Heart left ventricle (tissue), 13 donors: ENCODE measurements around the gene AGMO.

ENCODE experiments used
- POLR2A ChIP-seq, 2 donors: fragments of 450-650 bp; IDR thresholded peaks; one replicate each; pipeline ENCODE4 v1.6.1; 2017; ENCODE audit warnings: antibody characterized with exemption in 2 of 2, mild to moderate bottlenecking in 2 of 2, moderate library complexity in 2 of 2
- TF ChIP-seq, protein P1 (sequence below), 12 donors: fragments of 200-600 bp; sonication (generic) in 4 of 12; IDR thresholded peaks; one replicate each; pipeline versions ENCODE4 v1.5.0 to v1.8.0; 2018 to 2022; ENCODE audit warnings: antibody characterized with exemption in 12 of 12, mild to moderate bottlenecking in 5 of 12
- donor health status: ischemic (EF 13 %, LVEDD 7.1; RV severe dilation, severe dysfunction).
- donor health status: DM: no; HTN: yes; CAD: no.
- donor health status: DM: no; HTN: no; CAD: no.
- donor health status: ischemic (EF 25% LVEDD 6.9; RV normal size, moderate dysfunction).
- donor health status: ischemic (EF 25% LVEDD 5.7; RV mildly dilated, moderate dysfunction).
- donor health status: ischemic (EF 35%, LVEDD 5.7; RV mildly dilated, moderate dysfunction).
- donor health status: nonischemic (EF 11% LVEDD 7.7; RV severe dilation, severe dysfunction).
- donor health status: DM: yes; HTN: yes; CAD: no.
- donor health status: PGD.
- donor health status: ischemic (EF 29% LVEDD 5.4; RV normal size, mild dysfunction).
- donor health status: nonischemic (EF 23%, LVEDD 6.1; RV moderate dilation, normal function).

DNA sequence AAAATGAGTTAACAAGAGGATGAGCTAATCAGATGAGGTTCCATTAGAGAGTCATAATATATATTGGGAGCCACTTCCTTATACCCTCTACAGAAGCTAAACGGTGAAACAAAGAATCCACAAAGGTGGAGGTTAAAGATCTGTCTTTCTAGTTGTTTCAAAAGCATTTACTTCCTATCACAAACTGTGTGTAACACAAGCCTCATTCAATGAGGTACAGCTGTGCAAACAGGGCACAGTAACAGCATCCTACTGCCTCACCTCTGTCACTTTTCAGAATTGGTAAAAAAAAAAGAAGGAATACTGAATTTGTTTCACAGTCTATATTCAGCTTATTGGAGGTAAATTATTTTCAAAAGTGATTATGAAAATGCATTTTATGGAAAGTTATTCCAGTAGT lies 128.7 kb downstream of the AGMO start:
- TF ChIP-seq, protein P1, sequence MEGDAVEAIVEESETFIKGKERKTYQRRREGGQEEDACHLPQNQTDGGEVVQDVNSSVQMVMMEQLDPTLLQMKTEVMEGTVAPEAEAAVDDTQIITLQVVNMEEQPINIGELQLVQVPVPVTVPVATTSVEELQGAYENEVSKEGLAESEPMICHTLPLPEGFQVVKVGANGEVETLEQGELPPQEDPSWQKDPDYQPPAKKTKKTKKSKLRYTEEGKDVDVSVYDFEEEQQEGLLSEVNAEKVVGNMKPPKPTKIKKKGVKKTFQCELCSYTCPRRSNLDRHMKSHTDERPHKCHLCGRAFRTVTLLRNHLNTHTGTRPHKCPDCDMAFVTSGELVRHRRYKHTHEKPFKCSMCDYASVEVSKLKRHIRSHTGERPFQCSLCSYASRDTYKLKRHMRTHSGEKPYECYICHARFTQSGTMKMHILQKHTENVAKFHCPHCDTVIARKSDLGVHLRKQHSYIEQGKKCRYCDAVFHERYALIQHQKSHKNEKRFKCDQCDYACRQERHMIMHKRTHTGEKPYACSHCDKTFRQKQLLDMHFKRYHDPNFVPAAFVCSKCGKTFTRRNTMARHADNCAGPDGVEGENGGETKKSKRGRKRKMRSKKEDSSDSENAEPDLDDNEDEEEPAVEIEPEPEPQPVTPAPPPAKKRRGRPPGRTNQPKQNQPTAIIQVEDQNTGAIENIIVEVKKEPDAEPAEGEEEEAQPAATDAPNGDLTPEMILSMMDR (IDR thresholded peaks at IDR 0.05): no peak
- TF ChIP-seq POLR2A (IDR thresholded peaks at IDR 0.05): no peak
